Activated naive CD4-positive, alpha-beta T cell treated with anti-CD3 and anti-CD28 coated beads, Interleukin-2, amount 50 U/mL, for 24 hours (primary cell): ENCODE measurements around the gene LPCAT1.
"Not testable (repeated sequence)": the region's sequence is repeated elsewhere in the genome, so short reads cannot be mapped to it uniquely, and the experiment has no call there.

Experiments used
- H3K27ac Mint-ChIP-seq: one replicate; pipeline ENCODE4 v1.8.0; 2021; ENCODE audit warnings: mild to moderate bottlenecking, mixed read lengths
- H3K27me3 Mint-ChIP-seq: one replicate; pipeline ENCODE4 v1.8.0; 2021; ENCODE audit warnings: mixed read lengths
- H3K36me3 Mint-ChIP-seq: one replicate; pipeline ENCODE4 v1.8.0; 2021; ENCODE audit warnings: mixed read lengths
- H3K4me1 Mint-ChIP-seq: one replicate; pipeline ENCODE4 v1.8.0; 2021; ENCODE audit warnings: mixed read lengths
- H3K4me3 Mint-ChIP-seq: one replicate; pipeline ENCODE4 v1.8.0; 2021; ENCODE audit warnings: mild to moderate bottlenecking, mixed read lengths
- H3K9me3 Mint-ChIP-seq: one replicate; pipeline ENCODE4 v1.8.0; 2021; ENCODE audit warnings: mixed read lengths

Gene LPCAT1

DNA sequence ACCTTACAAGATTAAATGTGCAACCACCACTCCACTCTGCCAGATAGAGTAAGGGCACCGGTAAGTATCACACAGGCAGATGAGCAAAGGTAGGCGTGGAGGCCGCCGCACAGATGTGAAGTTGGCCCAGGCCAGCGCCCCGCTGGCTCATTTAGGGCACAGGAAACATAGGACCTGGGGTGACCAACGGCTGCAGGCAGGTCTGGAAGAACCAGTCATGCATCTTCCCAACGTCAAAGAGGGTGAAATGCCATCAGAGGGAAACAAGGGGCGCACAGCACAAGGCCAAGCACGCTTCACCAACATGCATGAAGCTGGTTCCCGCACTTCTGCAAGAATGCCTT is 46.8 kb downstream of the LPCAT1 start:
- H3K9me3 Mint-ChIP-seq, result no peaks in the 10 kb centered on the region
- H3K27me3 Mint-ChIP-seq, result no peaks in the 10 kb centered on the region
- no peak overlapping the region for H3K27ac Mint-ChIP-seq
- no peaks in the 10 kb centered on the region for H3K4me1 Mint-ChIP-seq
- H3K4me3 Mint-ChIP-seq, result no peak overlapping the region
- peaks cover 3% of the 10 kb centered on the region for H3K36me3 Mint-ChIP-seq

DNA sequence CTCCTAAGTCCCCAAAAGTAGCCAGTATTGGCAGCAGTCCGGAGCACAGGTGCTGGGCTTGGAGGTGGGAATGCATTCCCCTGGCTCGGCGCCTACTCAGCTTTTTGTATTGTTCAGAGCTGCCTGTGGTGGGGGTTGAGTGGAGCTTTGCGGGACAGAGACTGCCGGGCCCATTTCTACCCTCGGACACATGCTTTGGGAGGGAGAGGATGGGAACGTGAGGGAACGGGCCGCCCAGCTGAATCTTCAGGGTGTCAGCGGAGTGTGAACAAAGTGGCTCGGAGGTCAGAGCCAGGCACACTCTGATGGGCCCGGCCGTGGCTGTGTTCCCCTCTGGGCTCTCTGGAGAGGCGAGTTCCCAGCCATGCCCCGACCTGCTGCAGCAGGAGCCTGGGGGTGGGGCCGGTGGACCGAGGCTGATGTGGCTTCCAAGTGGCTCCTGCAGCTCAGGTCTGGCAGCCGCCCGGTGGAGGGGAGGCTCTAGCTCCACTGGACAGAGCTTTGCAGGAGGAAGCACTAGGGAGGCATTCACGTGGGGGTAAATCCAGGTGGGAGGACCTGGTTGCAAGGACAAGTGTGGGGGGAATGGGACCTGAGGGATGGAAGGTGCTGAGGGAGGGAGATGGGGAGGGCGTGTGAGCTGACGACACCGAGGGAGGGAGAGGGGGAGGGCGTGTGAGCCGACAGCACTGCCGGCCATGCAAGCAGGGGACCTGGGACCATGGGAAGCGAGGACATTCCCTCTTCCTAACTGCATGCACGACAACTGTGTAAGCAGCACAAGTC is 47.4 kb downstream of the LPCAT1 start:
- no peak overlapping the region for H3K27ac Mint-ChIP-seq
- no peaks in the 10 kb centered on the region for H3K27me3 Mint-ChIP-seq
- no peaks in the 10 kb centered on the region for H3K4me1 Mint-ChIP-seq
- no peak overlapping the region for H3K4me3 Mint-ChIP-seq
- peaks cover 3% of the 10 kb centered on the region for H3K36me3 Mint-ChIP-seq
- H3K9me3 Mint-ChIP-seq, result no peaks in the 10 kb centered on the region

DNA sequence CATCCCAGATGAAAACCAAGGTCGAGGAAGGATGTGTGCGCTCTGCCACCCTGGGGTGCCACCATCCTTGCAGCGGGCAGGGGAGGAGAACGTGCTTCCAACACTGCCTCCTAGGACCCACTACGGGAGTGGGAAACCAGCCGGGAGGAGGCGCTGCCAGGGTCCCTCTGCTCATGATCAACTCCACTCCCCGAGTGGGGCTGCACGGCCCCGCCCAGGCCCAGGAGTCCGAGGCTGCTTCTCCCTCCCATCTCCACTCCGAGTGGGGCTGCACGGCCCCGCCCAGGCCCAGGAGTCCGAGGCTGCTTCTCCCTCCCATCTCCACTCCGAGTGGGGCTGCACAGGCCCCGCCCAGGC is 48.2 kb downstream of the LPCAT1 start:
- not testable (repeated sequence) for H3K9me3 Mint-ChIP-seq, H3K27me3 Mint-ChIP-seq, H3K4me3 Mint-ChIP-seq, H3K27ac Mint-ChIP-seq, H3K4me1 Mint-ChIP-seq, H3K36me3 Mint-ChIP-seq

DNA sequence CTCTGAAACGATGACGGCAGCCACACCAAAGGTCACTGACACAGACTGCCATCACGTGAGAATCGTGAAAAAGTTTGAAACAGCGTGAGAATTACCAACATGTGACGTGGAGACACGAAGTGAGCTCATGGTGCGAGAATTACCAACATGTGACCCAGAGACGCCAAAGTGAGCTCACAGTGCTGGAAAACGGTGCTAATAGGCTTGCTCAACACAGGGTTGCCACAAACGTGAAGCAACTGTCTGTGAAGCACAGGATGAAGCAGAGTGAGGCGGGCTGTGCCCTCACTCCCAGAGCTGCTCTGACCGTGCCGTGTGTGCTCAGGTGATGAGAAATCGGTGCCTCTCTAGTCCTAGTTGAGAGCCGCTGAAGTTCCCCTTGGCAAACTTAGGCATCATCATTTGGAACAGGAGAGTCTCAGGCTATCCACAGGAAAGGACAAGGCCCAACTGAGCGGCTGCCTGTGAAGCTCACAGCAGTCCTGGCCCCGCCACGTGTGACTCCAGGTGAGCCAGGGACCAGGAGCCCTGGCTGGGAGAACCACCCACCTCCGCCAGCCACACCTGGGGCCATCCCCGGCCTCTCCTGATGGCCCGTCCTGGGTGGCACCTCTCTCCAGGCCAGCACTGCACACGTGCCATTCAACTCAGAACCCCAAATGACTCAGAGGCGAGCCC is 48.8 kb downstream of the LPCAT1 start:
- no peaks in the 10 kb centered on the region for H3K9me3 Mint-ChIP-seq
- H3K4me1 Mint-ChIP-seq, result no peaks in the 10 kb centered on the region
- H3K36me3 Mint-ChIP-seq, result peaks cover 3% of the 10 kb centered on the region
- no peak overlapping the region for H3K4me3 Mint-ChIP-seq
- H3K27ac Mint-ChIP-seq, result no peak overlapping the region
- H3K27me3 Mint-ChIP-seq, result no peaks in the 10 kb centered on the region

DNA sequence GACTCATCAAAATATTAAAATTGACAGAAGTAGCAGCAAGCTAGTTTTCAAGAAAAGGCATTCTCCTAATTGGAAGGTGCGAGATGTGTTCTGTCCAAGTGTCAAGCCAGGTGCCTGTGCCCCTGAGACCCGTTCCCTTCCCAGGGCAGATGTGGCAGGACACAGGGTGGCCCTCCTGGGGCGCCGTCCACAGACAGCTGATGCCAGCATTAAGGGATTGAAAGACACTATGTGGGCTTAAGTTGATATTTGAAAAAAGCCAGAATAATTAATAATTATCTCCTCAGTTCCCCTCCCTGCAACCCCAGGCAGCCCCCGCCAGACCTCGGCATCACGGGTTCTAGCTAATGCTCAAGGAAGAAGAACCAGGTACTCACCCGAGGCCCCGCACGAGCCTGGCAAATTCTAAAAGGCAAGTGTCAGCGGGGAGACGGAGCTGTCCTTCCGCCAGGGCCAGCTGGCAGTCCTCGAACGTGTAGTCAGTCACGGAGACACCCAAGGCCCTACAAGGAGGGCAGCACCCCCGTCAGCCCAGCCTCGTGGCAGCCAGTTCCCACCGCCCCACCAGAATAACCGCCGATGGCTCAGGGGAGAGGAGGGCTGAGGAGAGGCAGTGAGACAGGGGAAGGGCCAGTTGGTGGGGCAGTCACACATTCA is 49.4 kb downstream of the LPCAT1 start:
- Mint-ChIP-seq H3K4me3 (no peak overlapping the region), H3K4me1 (no peaks in the 10 kb centered on the region), H3K27ac (no peak overlapping the region), H3K9me3 (no peaks in the 10 kb centered on the region), H3K36me3 (peaks cover 3% of the 10 kb centered on the region), H3K27me3 (no peaks in the 10 kb centered on the region)

DNA sequence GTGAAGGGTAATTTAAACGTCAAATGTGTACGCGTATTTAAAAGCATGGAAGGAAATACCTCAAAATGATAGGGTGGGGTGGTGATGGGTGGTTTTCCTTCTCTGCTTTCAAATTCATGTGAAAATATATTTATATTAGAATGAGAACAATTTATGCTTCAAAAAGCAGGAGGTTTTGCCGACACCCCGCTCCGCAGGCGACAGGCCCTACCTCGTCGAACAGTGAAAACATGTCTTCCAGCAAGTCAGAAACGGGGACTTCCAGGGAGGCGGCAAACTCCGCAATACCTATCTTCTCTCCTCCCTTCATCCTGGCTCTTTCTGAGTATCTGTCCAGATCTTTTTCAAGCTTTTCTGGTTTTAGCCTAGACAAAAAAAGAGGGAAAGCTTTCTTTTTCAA is 50.0 kb downstream of the LPCAT1 start:
- Mint-ChIP-seq H3K4me3 (no peak overlapping the region), H3K9me3 (no peaks in the 10 kb centered on the region), H3K27me3 (no peaks in the 10 kb centered on the region), H3K36me3 (peaks cover 3% of the 10 kb centered on the region), H3K27ac (no peak overlapping the region), H3K4me1 (no peaks in the 10 kb centered on the region)

DNA sequence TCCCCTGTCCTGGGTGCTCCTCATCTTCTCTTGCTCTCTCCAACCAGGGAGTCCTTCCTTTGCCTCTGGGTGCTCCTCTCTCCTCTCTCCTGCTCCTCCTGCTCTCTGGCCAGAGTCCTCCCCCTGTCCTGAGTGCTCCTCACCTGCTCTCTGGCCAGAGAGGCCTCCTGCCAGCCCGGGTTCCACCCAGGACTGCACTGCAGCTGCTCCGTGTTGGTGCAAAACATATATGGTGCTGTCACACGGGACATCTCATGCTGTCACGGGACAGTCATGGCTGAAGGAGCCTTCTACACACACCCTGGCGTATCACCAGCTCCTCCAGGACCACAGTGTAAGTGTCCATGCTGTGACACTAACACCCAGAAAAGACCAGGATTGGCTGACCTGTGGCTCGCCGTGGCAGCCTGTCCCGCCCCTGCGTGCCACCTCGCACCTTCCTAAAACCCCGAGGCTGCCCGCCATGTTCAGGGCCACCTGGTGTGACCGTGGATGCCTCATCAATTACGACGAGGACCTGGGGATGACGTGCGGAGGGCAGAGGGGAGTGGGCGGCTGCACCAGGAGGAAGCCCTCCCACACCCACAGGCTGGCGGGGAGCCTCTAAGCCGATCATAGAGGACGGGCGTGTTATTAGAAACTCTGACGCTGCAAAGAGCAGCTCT is 50.7 kb downstream of the LPCAT1 start:
- Mint-ChIP-seq H3K27me3 (no peaks in the 10 kb centered on the region), H3K27ac (no peak overlapping the region), H3K36me3 (peaks cover 3% of the 10 kb centered on the region), H3K4me1 (no peaks in the 10 kb centered on the region), H3K9me3 (no peaks in the 10 kb centered on the region), H3K4me3 (no peak overlapping the region)

DNA sequence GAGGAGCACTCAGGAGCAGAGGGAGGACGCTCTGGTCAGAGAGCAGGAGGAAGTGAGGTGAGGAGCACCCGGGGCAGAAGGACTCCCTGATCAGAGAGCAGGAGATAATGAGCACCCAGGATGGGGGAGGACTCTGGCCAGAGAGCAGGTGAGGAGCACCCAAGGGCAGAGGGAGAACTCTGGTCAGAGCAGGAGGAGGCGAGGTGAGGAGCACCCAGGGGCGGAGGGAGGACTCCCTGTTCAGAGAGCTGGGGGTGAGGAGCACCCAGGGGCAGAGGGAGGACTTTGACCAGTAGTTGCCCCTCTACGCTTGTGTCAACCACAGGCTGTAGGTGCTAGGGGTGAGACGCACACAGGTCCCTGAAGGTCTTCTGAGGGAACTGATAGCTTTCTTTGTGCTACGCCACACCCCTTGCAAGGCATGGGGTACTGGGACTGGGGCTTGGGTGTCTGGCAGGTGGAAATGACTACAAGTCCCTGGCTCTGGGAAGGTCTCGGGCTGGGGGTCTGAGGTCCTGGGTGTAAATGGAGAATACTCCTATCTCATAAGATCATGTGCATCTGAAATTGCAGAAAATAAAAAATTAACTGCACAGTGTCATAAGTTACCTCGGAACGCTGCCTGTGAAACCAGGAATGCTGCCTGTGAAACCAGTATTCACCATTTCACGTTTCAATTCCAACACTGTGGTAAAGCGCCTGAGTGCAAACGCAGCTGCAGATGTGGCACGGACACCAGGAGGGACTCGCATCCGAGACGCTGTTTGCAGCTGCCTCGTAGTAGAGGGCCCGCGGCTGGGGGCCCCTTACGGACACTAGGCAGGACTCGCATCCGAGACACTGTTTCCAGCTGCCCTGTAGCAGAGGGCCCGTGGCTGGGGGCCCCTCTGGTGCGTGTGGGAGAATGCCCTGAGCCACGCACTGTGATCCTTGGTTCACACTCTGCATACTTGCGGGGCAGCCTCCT is 51.5 kb downstream of the LPCAT1 start:
- H3K9me3 Mint-ChIP-seq, result no peaks in the 10 kb centered on the region
- H3K4me1 Mint-ChIP-seq, result no peaks in the 10 kb centered on the region
- no peak overlapping the region for H3K27ac Mint-ChIP-seq
- peaks cover 3% of the 10 kb centered on the region for H3K36me3 Mint-ChIP-seq
- H3K4me3 Mint-ChIP-seq, result no peak overlapping the region
- no peaks in the 10 kb centered on the region for H3K27me3 Mint-ChIP-seq

DNA sequence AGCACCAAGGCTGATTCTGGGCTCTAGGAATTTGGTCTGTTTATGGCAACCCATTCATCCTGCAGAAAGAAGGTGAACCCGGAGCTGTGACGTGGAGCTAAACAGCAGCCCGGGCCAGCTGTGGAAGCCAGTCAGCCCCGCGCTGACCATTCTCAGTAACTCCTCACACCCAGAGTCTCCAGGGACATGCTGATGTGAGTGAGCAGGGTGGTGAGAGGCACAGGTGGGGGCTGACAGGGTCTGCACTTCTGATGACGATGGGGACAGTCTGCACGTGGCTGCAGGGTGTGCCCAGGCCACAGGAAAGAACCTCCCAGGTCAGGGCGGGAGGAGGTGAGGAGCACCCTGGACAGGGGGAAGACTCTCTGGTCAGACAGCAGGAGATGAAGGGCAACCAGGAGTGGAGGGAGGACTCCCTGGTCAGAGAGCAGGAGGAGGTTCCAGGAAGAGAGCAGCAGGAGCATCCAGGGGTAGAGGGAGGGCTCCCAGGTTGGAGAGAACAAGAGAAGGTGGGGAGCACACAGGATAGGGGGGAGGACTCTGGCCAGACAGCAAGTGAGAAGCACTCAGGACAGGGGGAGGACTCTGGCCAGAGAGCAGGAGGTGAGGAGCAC is 52.4 kb downstream of the LPCAT1 start:
- no peaks in the 10 kb centered on the region for H3K9me3 Mint-ChIP-seq
- H3K4me1 Mint-ChIP-seq, result no peaks in the 10 kb centered on the region
- no peak overlapping the region for H3K4me3 Mint-ChIP-seq
- no peak overlapping the region for H3K27ac Mint-ChIP-seq
- peaks cover 3% of the 10 kb centered on the region for H3K36me3 Mint-ChIP-seq
- no peaks in the 10 kb centered on the region for H3K27me3 Mint-ChIP-seq

DNA sequence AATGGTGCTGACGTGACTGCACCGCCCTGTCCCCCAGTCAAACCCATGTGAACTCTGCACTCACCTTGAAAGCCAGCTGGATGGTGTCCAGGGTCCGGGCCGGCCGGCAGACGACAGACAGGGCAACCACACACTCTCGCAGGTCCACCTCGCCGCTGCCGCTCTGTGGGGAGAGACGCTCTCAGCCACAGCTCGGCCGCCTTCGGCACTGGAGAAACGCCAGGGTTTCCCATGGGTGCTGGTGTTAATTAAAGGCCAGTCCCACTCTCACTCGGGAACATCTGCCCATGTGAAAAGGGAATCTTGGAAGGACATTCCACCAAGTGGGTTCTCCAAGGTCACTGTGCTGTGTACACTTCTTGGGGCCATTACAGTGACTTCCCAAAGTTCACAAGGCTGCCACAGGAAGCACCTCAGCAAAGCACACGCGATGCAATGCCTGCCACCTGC is 53.0 kb downstream of the LPCAT1 start:
- Mint-ChIP-seq H3K4me3 (no peak overlapping the region), H3K27me3 (no peaks in the 10 kb centered on the region), H3K27ac (no peak overlapping the region), H3K36me3 (peaks cover 3% of the 10 kb centered on the region), H3K4me1 (no peaks in the 10 kb centered on the region), H3K9me3 (no peaks in the 10 kb centered on the region)

DNA sequence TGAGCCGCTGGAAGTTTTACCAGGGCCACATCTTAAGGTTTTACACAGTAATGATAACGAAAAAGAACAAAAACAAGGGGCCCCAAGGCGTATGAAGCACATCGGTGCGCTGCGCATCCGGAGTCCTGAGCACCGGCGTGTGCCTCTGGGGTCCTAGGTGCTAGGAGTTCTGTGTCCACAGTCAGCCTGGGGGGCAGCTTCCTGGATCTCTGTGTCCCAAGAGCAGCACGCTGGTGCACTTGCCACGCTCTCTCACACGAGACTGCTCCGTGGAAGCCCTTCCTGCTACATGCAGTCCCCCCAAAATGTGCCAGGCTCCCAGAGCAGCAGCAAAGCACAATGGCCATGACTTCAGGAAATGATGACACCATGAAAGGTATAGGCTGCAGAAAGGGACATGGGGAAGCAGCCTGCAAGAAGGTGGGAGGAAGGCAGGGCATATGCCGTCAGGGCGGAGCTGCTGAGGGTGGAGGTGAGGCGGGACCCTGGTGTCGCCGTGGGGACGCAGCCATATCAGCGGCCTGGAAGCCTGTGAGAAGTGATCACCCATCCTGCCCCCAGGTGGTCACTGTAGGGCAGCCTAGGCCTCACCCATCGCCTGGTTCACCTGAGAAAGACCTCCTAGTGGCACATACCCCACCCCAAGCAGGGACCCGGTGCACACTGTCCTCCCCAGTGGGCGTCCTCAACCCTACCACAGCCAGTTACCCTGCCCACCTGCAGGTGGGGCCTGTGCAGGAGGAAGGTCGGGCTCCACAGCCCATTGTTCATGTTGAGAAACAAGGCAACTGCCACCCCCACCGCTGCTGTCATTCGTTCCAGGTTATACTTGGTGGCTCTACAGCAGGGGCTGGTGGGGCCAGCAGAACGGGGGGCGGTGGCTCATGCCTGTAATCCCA is 54.9 kb downstream of the LPCAT1 start:
- Mint-ChIP-seq H3K27ac (no peak overlapping the region), H3K9me3 (no peaks in the 10 kb centered on the region), H3K27me3 (no peaks in the 10 kb centered on the region), H3K4me3 (no peak overlapping the region), H3K36me3 (peaks cover 5% of the 10 kb centered on the region), H3K4me1 (no peaks in the 10 kb centered on the region)

DNA sequence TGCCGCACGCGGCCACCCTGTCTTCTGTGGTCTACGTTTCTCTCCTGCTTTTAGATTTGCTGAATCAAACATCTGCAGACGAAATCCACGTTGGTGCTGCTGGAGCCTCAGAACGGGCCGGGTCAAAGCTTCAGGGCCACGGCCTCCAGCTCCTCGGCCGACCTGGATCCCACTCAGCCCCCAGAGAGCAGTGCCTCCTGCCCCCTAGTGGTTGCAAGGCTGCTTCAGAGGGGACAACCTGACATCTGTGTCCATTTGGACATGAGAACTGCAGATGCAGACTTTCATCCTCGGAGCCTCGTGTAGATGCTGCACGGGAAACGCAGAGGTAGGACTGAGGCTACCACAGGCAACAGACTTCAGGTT is 55.5 kb downstream of the LPCAT1 start:
- H3K27ac Mint-ChIP-seq, result no peak overlapping the region
- H3K4me1 Mint-ChIP-seq, result no peaks in the 10 kb centered on the region
- no peaks in the 10 kb centered on the region for H3K9me3 Mint-ChIP-seq
- H3K4me3 Mint-ChIP-seq, result no peak overlapping the region
- H3K36me3 Mint-ChIP-seq, result peaks cover 5% of the 10 kb centered on the region
- no peaks in the 10 kb centered on the region for H3K27me3 Mint-ChIP-seq

DNA sequence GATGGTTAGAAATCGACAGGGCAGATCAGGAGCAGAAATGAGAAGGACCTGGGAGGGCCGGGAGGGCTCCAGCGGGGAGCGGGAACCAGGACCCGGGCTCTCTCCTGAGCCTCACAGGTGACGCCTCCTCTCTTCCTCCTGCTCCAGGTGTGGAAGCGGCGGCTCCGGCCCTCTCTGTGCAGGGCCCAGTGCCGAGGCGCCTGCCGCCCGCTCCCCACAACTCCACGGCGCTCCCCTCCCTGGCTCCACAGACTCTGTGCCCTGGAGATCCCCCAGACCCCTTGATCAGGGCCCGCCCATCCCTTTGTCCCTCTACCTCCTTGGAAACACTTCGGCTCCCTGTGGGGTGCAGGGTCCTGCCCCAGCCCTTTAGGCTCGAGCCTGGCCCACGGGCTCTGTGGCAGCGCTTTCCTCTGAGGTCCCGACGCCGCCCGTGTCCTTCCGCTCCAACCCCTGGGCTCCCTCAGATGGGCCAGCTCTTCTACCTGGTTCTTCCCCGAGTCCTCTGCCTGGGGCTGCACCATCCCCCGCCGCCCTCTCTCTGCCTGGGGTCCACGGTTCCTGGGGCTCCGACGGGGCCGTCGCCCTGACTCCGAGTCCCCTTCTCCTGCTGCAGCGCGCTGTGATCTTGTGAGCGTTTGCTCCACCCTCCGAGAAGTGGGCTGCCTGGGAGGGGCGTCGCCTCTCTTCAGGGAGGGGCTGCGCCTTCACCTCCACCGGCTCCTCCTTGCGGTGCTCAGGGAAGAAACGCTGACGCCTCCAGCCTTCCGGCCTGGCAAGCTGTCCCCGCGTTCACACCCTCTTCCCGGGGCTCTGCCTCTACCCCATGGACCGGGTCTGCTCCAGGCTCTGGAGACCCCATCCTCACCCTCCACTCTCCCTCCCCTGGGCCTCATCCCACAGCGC is 56.2 kb downstream of the LPCAT1 start:
- no peak overlapping the region for H3K27ac Mint-ChIP-seq
- H3K4me3 Mint-ChIP-seq, result no peak overlapping the region
- no peaks in the 10 kb centered on the region for H3K27me3 Mint-ChIP-seq
- H3K4me1 Mint-ChIP-seq, result no peaks in the 10 kb centered on the region
- peaks cover 2% of the 10 kb centered on the region for H3K36me3 Mint-ChIP-seq
- no peaks in the 10 kb centered on the region for H3K9me3 Mint-ChIP-seq
